ENCODE data around the gene RASA3. TPM values are rescaled to one million over a fixed set of nuclear protein-coding genes. Genes with fewer than 3 reads are reported as not detected.
"Not testable (repeated sequence)": the region's sequence is repeated elsewhere in the genome, so short reads cannot be mapped to it uniquely, and the experiment has no call there.

The RASA3 gene
- total RNA-seq, 2 donors from 2014 or later = 6.5 to 9.0 TPM

DNA sequence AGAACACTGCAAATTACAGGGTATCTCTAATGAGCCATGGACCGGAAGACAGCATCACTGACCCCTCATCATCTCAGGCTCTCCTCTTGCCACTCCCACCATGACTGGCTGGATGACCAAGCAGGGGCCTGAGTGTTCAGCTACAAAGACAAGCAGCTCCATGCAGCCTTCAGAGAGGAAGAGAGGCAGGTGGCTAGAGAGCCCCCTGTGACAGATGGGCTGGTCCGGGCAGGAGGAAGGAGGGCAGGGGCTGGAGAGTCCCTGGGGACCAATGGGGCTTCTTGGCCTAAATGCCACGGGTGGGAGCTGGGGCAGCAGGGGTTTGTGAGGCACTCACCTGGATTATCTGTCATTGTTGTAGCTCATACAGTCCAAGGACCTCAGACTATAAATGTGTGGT, 12.8 kb upstream of the RASA3 start:
- peak in 1 of 2 donors; percentile 17 for DNase-seq
- ATAC-seq = no peak
- intact Hi-C loops (cut with DNase I, micrococcal nuclease) = no loop called here

DNA sequence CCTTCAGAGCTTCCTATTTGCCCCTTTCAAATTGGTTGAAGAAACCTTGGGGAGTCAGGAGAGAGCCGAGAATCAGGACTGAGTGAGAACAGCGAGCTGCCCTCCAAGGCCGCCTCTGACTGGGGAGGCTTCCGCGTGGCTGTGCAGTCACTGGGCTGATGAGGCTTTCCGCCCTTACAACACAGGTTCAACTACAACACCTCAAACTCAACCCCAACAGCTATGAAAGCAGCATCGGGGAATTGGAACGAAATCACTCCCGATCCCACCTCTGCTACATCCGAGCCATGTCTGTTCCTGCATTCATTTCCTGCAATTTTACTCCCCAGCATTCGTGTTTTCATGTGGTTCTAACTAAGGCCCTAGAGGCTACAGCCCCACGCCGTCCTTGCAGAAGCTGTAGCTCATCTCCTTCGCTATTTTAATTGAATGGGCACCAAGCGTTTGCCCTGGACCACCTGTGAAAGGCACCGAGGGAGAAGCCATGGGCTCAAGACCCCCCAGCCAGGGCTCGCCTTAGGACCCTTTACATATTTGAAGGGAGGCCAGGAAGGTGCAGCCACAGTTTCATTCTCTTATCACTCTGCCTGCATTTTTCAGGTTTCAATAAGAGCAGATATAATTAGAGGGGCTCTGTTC, 12.3 kb upstream of the RASA3 start:
- intact Hi-C loops (cut with DNase I, micrococcal nuclease) = no loop called here
- DNase-seq (peak in 1 of 2 donors; percentile 23), ATAC-seq (no peak)

DNA sequence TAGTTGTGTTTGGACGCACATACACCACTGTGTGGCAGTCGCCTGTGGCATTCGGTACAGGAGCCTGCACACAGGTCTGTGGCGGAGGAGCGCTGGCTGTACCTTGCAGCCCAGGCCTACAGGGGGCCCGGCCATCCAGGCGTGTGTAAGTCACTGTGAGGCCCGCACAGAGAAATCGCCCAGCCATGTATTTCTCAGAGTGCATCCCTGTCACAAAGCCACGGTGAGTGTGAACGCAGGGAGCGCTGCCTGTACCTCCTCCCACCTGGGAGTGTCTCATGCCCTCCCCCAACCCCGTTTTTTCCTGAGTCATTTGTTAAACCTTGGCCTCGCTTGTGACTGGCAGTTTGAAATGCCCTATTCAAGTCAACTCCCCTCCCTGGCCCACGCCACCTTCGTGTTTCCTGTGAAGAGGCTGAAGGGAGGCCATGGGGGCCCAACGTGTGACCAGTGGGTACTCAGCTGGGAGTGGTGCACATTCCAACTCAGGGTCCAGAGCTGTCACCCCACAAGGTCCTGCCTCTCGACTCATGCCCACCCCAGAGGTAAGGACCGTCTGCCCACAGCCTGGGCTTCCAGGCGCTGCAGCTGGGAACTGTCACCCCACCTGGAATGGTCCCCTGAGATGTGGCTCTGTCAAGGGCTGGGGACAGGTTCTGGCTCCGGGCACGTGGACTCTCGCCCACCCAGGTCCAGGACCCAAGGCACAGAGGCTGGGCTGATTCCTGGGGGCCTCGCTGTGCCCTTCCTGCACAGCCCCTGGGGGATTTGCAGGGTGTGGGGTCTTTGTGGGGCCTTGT, 11.6 kb upstream of the RASA3 start:
- DNase-seq (peak in 1 of 2 donors; percentile 52), ATAC-seq (no peak)
- intact Hi-C loops (cut with DNase I, micrococcal nuclease) = no loop called here

DNA sequence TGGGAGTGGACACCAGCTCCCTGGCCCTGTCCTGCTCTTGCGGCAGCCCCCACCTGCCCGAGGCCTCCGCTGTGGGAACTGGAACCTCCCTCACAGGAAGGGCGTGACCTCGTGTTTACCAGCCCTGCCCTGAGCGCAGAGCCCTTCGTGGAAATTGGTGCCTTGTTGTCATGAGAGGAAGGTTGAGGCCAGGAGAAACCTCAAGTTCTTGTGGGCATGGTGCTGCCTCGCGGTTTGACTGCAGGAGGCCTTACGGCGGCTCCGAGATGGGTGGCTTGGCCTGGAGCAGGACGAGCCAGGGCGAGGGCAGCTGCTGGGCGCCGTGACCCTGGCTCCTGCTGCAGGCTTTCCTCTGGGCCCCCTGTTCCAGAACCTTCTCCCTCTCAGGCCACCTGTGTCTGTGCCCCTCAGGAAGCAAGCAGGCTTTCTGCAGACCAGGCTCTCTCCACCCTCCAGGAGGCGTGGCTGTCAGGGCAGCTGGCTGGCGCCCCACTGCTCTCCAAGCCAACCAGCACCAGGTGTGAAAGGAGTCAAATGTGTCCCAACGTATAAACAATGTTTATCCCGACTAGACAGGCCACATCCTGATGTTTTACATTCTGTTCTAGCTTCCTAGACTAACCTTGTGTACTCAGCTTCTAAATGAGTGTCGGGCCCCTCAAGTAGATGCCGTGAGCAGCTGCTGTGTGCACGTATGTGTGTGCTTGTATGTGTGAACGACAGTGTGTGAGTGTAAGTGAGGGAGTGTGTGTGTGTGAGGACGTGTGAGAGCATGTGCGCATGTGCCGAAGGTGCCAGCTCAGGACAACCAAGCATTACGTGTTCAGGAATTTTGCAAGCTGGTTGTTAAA, 10.4 kb upstream of the RASA3 start:
- intact Hi-C loops (cut with DNase I, micrococcal nuclease) = no loop called here
- ATAC-seq = peak; percentile 81

DNA sequence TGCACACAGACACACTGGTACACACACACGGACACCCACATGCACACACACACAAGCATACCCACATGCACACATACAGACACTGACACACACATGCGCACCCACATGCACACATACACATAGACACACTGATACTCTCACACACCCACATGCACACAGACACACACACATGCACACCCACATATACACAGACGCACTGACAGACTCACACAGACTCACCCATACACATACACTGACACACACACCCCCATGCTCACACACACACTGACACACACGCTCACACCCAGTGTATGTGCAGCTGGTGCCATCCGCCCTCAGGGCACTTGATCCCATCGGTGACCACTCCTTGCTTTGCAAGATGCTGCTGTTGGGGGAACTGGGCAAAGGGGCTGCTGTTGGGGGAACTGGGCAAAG, 9.7 kb upstream of the RASA3 start:
- DNase-seq (no peak), ATAC-seq (peak; percentile 8)
- intact Hi-C loops (cut with DNase I, micrococcal nuclease) = no loop called here

More for the DNA sequence above, 10.4 kb upstream of the RASA3 start:
- peak; percentile 75 to 77 for DNase-seq

DNA sequence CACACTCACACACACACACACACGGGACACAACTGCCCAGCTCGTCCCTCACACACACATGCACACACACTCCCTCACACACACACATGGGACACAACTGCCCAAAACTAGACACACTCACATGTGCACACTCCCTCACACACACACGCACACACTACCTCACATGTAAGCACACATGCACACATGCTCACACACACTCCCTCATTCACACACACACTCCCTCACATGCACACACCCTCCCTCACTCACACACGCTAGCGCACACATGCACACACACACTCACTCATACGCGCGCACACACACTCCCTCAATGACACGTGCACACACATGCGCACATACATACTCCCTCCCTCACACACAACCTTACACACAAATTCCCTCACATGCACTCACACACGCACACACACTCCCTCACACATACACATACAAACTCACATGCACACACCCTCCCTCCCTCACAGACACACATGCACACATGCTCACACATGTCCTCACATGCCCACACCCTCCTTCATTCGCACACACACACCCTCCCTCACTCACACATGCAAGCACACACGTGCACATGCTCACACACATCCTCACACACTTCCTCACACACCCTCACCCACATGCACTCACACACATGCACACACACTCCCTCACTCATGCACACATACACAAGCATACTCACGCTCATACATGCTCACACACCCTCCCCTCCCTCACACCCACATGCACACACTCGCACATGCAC, 9.0 kb upstream of the RASA3 start:
- no peak for DNase-seq
- no peak for ATAC-seq
- intact Hi-C loops (cut with DNase I, micrococcal nuclease) = no loop called here

DNA sequence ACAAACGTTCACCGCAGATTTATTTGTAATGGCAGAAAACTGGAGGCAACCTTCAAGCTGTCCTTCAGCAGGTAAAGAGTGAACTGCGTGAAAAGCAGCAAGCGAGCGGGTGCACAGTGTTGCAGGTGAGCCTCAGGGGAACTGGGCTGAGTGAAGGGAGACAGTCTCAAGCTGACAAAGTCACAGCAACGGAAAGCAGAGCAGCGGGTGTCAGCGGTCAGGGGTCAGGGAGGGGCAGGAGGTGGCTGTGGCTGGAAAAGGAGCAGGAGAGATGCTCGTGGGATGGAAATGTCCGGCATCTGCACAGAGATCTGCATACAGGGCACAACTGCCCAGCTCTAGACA, 8.5 kb upstream of the RASA3 start:
- intact Hi-C loops (cut with DNase I, micrococcal nuclease) = no loop called here
- ATAC-seq = no peak
- DNase-seq = no peak

DNA sequence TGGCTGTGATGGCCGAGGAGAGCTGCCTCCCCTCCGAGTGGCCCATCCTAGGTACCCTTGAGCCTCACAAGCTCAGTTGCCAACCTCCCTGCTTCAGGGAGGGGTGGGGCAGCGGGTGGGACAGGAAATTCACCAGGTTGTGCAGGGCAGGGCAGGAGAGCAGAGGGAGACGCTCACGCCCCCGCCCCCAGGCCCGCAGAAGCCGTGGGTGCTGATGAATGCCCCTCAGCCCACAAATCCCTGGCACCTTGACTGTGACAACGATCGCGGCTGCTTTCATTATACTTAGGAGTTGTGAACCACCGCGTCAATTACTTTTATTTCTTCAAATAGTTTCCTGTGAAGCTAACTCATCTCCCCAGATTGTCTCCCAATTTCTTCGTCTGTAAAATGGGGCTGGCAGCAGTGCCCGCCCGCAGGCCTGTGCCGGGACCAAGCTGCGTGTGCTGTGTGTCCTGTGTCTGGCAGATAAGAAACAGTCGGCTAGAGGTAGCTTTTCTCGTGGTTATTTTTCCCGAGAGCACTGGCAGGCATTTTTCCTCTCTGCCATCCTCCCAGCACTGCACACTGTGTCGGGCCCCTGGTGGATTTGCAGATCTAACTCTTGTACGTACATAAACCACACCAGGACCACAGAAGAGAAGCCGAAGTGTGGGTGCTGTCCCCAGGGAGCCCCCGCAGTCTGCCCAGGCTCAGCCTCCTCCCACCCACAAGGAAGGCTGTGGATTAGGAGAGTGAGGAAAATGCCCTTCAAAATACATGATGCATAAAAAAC, 7.9 kb upstream of the RASA3 start:
- peak; percentile 40 for ATAC-seq
- no peak for DNase-seq
- intact Hi-C loops (cut with DNase I, micrococcal nuclease) = no loop called here

DNA sequence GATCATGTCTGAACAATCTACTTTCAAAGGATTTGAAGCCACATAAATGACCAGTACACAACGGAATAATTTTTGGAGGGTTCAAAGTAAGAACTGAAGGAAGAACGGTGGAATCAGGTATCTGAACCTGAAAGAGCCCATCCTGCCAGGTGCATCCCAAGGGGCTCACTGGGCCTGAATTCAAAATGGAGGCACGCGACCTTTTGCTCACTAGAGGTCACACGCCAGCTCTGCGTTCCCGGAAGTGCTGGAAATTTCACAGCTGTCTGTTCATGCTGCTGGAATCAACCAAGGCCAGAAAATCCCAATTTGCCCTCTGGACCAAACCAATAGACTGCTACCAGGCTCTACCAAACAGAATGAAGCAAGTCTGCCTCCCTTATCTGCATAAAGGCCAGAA, 4.2 kb upstream of the RASA3 start:
- ATAC-seq (no peak), DNase-seq (no peak)
- intact Hi-C loops (cut with DNase I, micrococcal nuclease) = no loop called here

DNA sequence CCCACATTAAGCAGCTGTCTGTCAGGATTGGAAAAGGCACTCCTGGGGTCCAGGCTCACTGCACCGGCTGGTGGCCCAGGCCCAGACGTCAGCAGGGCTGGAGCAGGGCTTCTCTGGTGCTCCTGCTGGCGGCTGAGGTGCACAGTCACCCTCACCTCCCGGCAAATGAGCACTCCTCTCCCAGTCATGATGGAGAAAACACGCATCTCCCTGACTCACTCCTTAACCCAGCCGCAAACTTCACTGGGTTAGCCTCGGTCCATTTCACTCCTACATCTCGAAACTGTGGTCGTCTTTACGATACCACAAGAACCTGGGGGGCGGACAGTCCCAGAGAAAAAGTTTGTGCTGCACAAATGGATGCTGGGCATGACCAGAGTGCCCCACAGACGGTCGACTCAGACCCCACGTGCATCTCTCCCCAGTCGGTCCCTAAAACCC, 3.3 kb upstream of the RASA3 start:
- ATAC-seq (no peak), DNase-seq (no peak)
- intact Hi-C loops (cut with DNase I, micrococcal nuclease) = no loop called here

DNA sequence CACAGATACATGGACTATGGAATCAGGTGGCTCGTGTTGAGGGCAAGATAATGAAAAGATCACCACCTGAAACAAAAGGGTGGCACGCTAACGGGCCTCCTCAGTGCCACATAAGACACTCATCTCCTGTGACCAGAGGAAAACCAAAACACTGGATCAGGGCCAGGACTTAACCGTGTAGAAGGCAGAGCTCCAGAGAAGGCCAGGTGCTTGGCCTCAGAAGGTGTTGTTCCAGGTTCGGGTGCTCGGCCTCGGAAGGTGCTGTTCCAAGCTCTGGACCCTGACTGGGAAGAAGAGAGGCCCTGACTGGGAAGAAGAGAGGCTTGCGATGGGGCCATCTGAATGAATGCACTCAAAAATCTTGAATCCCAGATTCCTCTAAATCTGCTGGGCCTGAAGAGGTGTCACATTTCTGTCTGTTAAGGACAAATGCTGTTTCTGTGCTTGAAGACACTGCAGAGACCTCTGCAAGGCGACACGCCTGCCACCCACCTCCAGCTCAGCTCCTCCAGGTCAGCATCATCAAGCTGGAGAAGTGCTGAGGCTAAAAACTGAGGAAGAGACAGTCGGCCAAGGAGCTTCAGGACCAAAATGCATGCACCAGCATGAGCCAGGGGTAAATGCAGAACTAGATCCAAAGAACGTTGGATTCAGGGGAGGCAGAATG, 2.7 kb upstream of the RASA3 start:
- ATAC-seq = no peak
- intact Hi-C loops (cut with DNase I, micrococcal nuclease) = no loop called here
- peak in 1 of 2 donors; percentile 12 for DNase-seq

DNA sequence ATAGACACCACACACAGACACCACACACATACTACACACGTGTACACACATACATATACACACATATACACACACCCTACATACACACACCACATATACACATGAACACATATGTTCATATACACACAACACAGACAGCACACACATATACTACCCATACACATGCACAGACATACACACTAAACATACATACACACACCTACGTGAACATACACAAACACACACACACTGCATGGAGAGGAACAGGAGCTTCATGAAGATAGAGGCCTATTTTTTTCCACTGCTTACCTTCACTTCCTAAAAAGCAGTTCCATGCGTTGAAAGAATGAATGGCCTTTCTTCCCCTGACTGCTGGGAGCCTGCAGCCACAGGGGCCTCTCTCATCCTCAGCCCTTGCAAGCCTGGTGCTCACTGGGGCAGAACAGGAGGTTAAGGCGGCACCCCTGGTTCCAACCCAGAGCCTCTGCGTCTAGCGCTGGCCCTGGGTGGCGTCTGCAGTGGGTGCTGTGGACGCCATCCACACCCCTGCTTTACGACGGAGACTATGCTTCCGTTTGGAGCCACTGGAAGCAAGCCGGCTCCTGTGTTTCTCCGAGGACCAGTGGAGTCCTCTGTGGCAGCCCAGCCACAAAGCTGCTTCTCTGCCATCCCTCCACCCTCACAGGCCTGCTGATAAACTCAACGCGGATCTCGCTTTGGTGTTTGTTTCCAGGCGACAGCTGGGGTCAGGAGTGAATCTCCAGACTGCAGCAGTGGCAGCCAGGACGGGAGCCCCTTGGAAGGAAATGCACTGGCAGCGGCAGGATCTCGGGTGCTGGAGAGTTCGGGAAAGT, 1.9 kb upstream of the RASA3 start:
- DNase-seq (no peak), ATAC-seq (peak; percentile 53)
- intact Hi-C loops (cut with DNase I, micrococcal nuclease) = no loop called here

DNA sequence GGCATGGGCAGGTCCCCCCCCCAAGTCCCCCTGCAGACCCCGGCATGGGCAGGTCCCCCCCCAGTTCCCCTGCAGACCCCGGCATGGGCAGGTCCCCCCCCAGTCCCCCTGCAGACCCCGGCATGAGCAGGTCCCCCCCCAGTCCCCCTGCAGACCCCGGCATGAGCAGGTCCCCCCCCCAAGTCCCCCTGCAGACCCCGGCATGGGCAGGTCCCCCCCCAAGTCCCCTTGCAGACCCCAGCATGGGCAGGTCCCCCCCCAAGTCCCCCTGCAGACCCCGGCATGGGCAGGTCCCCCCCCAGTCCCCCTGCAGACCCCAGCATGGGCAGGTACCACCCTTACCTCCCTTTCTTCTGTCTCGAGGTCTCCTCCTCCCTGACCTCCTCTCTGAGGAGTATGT, 1.1 kb upstream of the RASA3 start:
- intact Hi-C loops (cut with DNase I, micrococcal nuclease) = not testable (repeated sequence)

DNA sequence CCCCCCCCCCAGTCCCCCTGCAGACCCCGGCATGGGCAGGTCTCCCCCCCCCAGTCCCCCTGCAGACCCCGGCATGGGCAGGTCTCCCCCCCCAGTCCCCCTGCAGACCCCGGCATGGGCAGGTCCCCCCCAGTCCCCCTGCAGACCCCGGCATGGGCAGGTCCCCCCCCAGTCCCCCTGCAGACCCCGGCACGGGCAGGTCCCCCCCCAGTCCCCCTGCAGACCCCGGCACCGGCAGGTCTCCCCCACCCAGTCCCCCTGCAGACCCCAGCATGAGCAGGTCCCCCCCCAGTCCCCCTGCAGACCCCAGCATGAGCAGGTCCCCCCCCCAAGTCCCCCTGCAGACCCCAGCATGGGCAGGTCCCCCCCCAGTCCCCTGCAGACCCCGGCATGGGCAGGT, 703 bp upstream of the RASA3 start:
- ATAC-seq; intact Hi-C loops (cut with DNase I, micrococcal nuclease); DNase-seq: not testable (repeated sequence)

More for the DNA sequence above, 1.1 kb upstream of the RASA3 start:
- not testable (repeated sequence) for ATAC-seq, DNase-seq

DNA sequence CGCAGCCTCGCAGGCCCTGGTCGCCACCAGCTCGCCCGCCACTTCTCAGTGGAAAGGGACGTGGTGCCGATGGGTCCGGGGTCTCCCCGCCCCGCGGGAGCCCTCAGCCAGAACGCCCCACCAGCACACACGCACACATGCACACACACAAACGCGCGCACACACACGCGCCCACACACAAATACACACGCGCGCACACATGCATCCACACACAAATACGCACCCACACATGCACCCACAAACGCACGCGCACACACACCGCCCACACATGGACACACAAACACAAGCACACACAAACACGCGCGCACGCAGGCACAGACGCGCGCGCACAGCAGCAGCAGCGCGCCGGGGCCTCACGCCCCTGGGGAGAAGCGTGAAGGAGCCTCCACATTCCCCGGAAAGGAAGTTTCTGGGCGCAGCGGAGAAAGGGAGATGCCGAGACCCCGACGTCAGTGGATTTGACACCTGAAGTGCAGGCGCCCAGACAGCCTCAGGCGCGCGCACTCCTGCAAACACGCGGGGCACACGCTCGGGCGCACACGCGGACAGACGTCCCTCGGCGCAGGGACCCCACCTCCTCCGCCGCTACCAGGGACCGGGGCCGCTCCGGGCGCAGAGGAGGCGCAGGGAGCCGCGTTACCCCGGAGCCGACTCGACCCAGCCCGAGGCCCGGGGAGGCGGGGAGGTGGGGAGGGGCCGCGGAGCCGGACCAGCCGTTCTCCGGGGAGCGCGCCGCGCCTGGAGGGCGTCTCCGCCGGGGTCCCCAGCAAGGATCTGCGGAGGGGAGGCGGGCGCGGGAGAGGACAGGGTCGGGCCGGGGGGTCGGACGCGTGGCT, 622 bp downstream of the RASA3 start:
- DNase-seq (peak in 1 of 2 donors; percentile 49), ATAC-seq (peak; percentile 38)

More for the DNA sequence above, 622 bp downstream of the RASA3 start:
- intact Hi-C loops (cut with DNase I, micrococcal nuclease) = no loop called here

All from left colon (tissue), 2 donors.